HTERT RPE-1 (cell line): ENCODE results near the gene CELF4.

Source experiments
- in situ Hi-C: fragments of 300-500 bp; cut with MboI; formaldehyde crosslinking; loops from 4 replicates; pipeline ENCODE4 v1.14.3; 2020; ENCODE audit warnings: low sequenced_read_pairs

Gene CELF4

DNA sequence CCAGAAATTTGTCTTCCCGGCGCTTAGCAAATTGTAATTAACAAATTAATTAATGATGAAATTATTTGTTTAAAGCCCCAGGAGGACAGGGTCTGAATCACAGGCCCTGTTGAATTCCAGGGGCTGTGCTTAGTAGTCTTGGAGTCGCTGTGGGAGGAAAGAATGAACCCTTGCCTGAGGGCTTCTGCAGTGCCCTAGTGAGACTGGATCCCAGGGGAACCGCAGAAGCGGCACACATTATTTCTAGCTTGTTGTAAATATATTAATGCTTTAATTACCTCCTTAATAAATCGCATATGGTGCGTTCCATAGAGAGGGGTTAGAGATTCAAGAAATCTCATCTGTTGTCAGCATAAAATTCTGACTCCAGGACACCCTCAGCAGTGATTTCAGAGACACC is 235.4 kb downstream of the CELF4 start:
- in situ Hi-C loops: no loop called here

GRCh38 chr18:37328946-37329719 is 236.5 kb downstream of the CELF4 start:
- in situ Hi-C loops: no loop called here

GRCh38 chr18:37327063-37327577 is 238.5 kb downstream of the CELF4 start:
- in situ Hi-C loops: no loop called here

GRCh38 chr18:37322492-37323035 is 243.0 kb downstream of the CELF4 start:
- in situ Hi-C loops: no loop called here

DNA sequence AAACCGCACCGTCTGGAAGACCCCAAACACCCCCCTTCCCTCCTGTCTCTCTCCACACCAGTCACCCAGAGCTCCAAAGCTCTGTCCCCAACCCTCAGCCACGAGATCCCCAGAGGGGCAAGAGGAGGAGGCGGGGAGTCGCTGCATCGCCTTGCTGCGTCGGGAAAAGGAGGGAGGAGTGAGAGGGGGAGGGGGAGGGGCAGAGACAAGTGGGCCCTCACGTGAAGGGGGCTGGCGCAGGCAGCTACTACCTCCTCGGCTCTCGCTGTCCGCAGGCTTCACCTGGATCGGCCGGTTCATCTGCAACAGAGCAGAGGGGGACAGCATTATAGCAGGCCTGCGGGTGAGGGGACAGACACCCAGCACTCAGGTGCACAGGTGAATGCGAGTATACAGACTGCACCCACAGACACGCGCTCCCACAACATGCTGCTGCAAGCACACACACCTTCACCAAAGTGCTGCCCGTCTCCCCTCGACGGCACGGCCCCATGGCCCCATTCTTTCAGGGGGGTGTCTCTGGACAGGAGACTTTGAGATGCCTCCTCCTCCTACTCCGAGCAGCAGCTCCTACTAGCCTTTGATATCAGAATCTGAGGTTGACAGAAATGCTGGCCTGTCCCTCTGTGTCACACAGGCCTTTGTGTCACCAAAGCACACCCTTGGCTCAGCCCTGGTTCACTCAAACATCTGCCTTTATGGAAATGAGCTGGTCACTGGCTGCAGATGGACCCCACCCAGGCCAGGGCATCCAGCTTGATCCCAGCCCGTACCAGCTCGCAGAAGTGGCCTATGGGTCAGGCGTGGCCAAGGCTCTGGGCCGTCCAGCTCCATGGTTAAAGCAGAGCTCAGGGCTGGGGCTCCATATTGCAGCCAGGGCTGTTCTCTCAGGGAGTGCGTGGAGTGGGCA is 243.8 kb downstream of the CELF4 start:
- in situ Hi-C loops: no loop called here

- in situ Hi-C loops: no loop called here
Observed at GRCh38 chr18:37320317-37320716, 245.3 kb downstream of the CELF4 start.

DNA sequence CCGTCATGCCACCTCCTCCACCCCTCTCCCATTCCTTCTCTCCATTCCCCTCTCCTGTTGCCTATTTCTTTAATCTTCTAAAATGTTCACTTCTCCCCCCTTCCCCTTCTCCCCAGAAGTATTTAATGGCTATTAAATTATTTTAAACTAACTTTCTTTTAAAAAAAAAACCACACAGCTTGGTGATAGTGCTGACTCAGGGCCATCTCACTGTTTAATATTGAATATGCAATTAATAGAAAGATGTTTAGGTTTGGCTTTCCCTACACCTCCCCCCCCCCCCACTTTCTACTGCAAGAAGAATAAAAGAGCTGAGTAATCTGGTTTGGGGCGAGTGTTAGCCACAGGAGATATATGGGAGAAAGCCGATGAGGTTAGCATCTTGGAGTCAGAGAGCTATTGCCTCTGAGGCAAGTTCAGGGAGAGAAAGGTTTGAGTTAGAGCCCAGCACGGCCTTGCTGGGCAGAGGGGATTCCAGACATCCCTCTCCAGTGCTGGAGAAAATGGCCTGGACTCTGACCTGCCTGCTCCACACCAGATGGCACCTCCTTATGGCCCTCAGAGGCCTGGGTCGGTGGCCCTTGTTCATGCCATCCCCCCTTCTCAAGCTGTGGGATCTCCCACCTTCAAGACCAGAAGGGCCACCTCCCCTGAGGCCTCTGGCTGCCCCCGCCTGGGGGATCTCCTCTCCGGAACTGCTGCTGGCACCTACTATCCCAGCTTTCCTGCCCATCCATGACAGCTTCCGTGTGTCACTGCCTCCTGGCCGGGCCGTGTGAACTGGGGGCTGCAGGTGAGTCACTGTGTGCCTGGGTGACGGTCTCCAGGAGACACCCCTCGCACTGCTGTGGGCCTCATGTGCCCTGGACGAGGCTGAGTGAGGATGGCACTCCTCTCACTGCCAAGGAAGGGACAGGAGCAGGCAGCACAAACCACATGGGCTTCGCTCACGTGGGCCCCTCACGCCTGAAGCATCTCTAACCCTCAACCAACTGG is 246.9 kb downstream of the CELF4 start:
- in situ Hi-C loops: no loop called here

GRCh38 chr18:37317486-37317885 is 248.1 kb downstream of the CELF4 start:
- in situ Hi-C loops: no loop called here

DNA sequence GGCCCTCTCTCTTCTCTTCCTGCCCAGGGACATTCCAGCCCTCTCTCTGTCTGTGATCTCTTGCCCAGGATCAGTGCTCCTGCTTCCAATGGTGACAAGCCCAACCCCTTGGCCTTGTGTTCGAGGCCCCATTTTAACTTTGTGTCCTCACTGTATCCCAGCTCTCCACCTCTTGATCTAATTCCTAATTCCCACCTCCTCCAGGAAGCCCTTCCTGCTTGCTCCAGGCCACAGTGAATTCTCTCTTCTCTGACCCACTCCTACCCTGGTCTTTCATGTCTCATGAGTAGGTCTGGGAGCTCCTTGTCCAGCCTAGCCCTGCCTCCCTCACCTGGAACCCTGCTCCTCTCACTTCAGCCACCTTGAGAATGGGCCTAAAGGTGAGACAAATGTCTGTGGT is 249.1 kb downstream of the CELF4 start:
- in situ Hi-C loops: no loop called here

- in situ Hi-C loops: no loop called here
Observed at GRCh38 chr18:37315935-37316334, 249.7 kb downstream of the CELF4 start.

- in situ Hi-C loops: no loop called here
Observed at GRCh38 chr18:37314534-37314933, 251.1 kb downstream of the CELF4 start.

DNA sequence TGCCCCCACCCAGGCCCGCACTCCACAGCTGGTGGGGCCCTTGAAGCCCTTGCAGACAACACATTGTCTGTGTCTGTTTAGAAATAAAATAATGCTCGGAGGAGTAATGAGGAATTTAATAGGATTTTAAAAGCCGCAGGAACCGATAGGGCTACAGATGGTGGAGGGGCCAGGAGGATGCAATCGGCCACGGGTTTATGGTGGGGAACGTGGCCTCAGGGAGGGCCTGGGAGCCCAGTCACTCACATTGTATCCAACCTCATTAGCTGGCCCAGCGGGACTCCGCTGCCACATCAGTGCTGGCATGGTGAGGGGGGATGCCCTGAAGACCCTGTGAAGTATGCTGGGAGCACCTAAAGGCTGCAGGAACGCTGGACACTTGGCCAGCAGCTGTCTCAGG is 252.0 kb downstream of the CELF4 start:
- in situ Hi-C loops: no loop called here

GRCh38 chr18:37309861-37310260 is 255.7 kb downstream of the CELF4 start:
- in situ Hi-C loops: no loop called here

GRCh38 chr18:37309059-37309458 is 256.5 kb downstream of the CELF4 start:
- in situ Hi-C loops: no loop called here

GRCh38 chr18:37307181-37307580 is 258.4 kb downstream of the CELF4 start:
- in situ Hi-C loops: no loop called here

- in situ Hi-C loops: no loop called here
Observed at GRCh38 chr18:37306432-37306831, 259.2 kb downstream of the CELF4 start.

DNA sequence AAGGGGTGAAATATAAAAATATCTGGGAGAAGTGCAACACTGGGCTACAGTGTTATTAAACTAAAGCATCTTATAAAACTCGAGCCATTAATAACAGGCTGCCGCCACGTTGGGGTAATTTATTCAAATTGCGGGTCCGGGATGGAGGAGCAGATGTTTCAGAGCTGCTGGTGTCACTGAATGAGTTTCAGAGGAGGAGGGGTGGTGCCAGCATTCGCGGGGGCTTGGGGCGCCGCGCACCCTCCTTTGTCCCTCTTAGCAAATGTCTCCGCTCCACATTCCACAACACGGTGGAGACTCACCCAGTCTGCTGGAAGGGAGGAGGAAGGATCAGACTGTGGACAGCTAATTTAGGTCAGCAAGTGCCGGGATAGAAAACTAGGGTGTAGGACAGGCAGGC is 260.5 kb downstream of the CELF4 start:
- in situ Hi-C loops: no loop called here

DNA sequence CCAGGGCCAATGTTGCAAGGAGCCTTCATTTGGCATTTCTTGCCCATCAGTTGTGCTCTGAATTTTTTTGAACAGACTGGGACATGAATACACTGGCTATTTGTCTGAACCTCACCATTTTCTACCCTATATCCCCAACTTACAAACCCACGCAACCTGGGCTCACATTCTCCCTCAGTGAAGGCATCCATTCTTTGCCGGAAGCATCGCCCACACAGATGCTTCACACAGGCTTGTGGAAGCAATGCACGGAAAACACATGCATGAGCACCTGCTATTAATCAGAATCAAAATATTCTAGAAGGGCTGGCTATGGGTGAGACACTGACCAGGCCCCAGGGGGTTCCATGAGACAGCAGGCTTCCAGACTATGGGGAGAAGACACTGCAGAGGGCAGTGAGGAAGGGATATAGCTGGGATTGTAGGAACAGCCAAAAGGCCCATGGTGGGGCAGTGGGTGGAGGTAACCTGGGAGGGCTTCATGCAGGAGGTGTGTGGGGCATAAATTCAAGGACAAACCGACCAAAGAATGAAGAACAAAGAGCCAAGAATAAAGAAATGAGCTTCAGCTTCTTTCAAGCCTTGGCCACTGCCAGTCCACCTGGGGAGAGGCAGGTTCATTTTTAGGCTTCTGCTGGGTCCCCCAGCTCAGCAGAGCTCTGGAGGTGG is 261.5 kb downstream of the CELF4 start:
- in situ Hi-C loops: no loop called here

GRCh38 chr18:37303009-37303408 is 262.6 kb downstream of the CELF4 start:
- in situ Hi-C loops: no loop called here

DNA sequence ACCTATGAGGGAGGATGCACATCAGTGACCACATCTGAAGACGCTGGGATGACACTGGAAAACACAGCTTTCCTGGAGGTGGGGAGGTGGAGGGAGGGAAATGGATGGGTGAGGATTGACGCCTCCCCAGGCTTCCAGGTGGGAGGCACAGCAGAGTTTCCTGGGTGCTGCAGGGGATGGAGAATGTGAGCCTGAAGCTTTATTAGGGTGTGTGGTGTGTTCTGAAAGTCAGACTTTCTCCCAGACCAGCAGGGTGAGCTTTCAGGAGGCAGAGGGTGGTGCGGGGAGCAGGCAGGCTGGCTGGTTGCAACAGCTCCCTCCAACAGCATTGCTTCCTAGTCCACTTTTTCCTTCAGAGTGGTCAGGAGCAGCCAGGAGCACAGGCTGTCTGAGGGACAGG is 263.1 kb downstream of the CELF4 start:
- in situ Hi-C loops: no loop called here
